Measurements from ENCODE around the gene BSND. TPM values are rescaled to one million over a fixed set of nuclear protein-coding genes. Genes with fewer than 3 reads are reported as not detected.

BSND gene
- polyA plus RNA-seq, 1 of the 3 experiments (the other 2 are of a cell fraction): not detected

GRCh38 chr1:54979327-54979891 lies 19.3 kb upstream of the BSND start:
- H3K9ac ChIP-seq: no peak overlapping the region
- no peak for DNase-seq
- no peaks in the 10 kb centered on the region; the same call in 1 of the 2 replicates for H3K27me3 ChIP-seq (ENCODE audit: insufficient read depth)
- H3K9me3 ChIP-seq: no peaks in the 10 kb centered on the region
- H3K36me3 ChIP-seq (replicated peaks in 1 of 2; ENCODE audit: control insufficient read depth in 1 of 2, insufficient read depth in 2 of 2, low read length in 1 of 2): no peaks in the 10 kb centered on the region
- no peaks in the 10 kb centered on the region for H3K9me2 ChIP-seq
- H3K4me3 ChIP-seq (ENCODE audit: low read depth in 2 of 2, low read length in 1 of 2): no peak overlapping the region
- H3K79me2 ChIP-seq (ENCODE audit: insufficient read depth): no peaks in the 10 kb centered on the region
- no peak overlapping the region for H2AFZ ChIP-seq (ENCODE audit: low read depth)
- WGBS (ENCODE audit: low lambda C conversion rate): 6% methylated on average over 2 of the region's 5 CpGs
- H3K4me2 ChIP-seq: no peak overlapping the region
- H4K20me1 ChIP-seq (ENCODE audit: insufficient read depth): no peaks in the 10 kb centered on the region
- ChIA-PET CTCF (interaction anchor here (0.8 to 5.0 kb wide), 5 partner anchors 15 to 43 kb away, joined by 3 to 42 read pairs (median 18); no protein-coding TSS in a partner anchor), POLR2A (no interaction called here)
- no peak overlapping the region for H3K27ac ChIP-seq (ENCODE audit: low read depth in 2 of 2, low read length in 1 of 2)
- no peaks in the 10 kb centered on the region for H3F3A ChIP-seq (replicated peaks; ENCODE audit: insufficient read depth)
- TF ChIP-seq ELF1 (IDR thresholded peaks at IDR 0.05) (no peak), POLR2AphosphoS5 (IDR thresholded peaks at IDR 0.05; ENCODE audit: low read depth, low read length) (no peak), RAD21 (IDR thresholded peaks at IDR 0.05; ENCODE audit: low read length) (no peak), TEAD4 (IDR thresholded peaks at IDR 0.05; ENCODE audit: borderline replicate concordance, insufficient read depth) (no peak), TAF1 (IDR thresholded peaks at IDR 0.05; ENCODE audit: borderline replicate concordance, low read depth, low read length) (no peak), TCF12 (IDR thresholded peaks at IDR 0.05) (no peak), FOXJ3 (CRISPR knock-in tag; IDR thresholded peaks at IDR 0.05) (no peak), RFX5 (IDR thresholded peaks at IDR 0.05; ENCODE audit: low read length) (no peak), SMC3 (IDR thresholded peaks at IDR 0.05; ENCODE audit: low read depth, low read length) (no peak), GABPA (IDR thresholded peaks at IDR 0.05; ENCODE audit: low read depth) (no peak), YY1 (IDR thresholded peaks at IDR 0.05; ENCODE audit: low read depth) (no peak), RXRA (IDR thresholded peaks at IDR 0.05; ENCODE audit: borderline replicate concordance, low read depth) (no peak), FOXM1 (IDR thresholded peaks at IDR 0.05; ENCODE audit: low read depth) (no peak)
- H3K4me1 ChIP-seq (ENCODE audit: control insufficient read depth in 1 of 2, insufficient read depth in 2 of 2, low read depth in 1 of 2, low read length in 1 of 2): no peaks in the 10 kb centered on the region; a peak in 1 of 4 replicates

- Histone ChIP-seq H3K9me3 (no peaks in the 10 kb centered on the region), H3K27me3 (ENCODE audit: insufficient read depth) (no peaks in the 10 kb centered on the region; the same call in 1 of the 2 replicates), H3K36me3 (replicated peaks in 1 of 2; ENCODE audit: control insufficient read depth in 1 of 2, insufficient read depth in 2 of 2, low read length in 1 of 2) (no peaks in the 10 kb centered on the region), H3K27ac (ENCODE audit: low read depth in 2 of 2, low read length in 1 of 2) (no peak overlapping the region), H3K79me2 (ENCODE audit: insufficient read depth) (no peaks in the 10 kb centered on the region), H3K9me2 (no peaks in the 10 kb centered on the region), H3K4me3 (ENCODE audit: low read depth in 2 of 2, low read length in 1 of 2) (peak overlapping the region in 1 of 2 experiments; percentile 40; a peak in 2 of 4 replicates), H3K4me1 (ENCODE audit: control insufficient read depth in 1 of 2, insufficient read depth in 2 of 2, low read depth in 1 of 2, low read length in 1 of 2) (no peaks in the 10 kb centered on the region; a peak in 1 of 4 replicates), H3K9ac (no peak overlapping the region), H2AFZ (ENCODE audit: low read depth) (no peak overlapping the region), H3K4me2 (peak overlapping the region; percentile 63), H4K20me1 (ENCODE audit: insufficient read depth) (no peaks in the 10 kb centered on the region), H3F3A (replicated peaks; ENCODE audit: insufficient read depth) (no peaks in the 10 kb centered on the region)
- ChIA-PET POLR2A (no interaction called here), CTCF (interaction anchor here (0.7 to 5.0 kb wide), 4 partner anchors 16 to 42 kb away, joined by 3 to 42 read pairs (median 16); no protein-coding TSS in a partner anchor)
- TF ChIP-seq FOXJ3 (CRISPR knock-in tag; IDR thresholded peaks at IDR 0.05) (no peak), POLR2AphosphoS5 (IDR thresholded peaks at IDR 0.05; ENCODE audit: low read depth, low read length) (no peak), USF1 (IDR thresholded peaks at IDR 0.05; ENCODE audit: borderline replicate concordance, low read depth) (no peak), RFX5 (IDR thresholded peaks at IDR 0.05; ENCODE audit: low read length) (no peak), CTCF (IDR thresholded peaks at IDR 0.05) (no peak), ELF1 (IDR thresholded peaks at IDR 0.05) (no peak), TCF12 (IDR thresholded peaks at IDR 0.05) (no peak), TEAD4 (IDR thresholded peaks at IDR 0.05; ENCODE audit: borderline replicate concordance, insufficient read depth) (no peak), SIN3A (IDR thresholded peaks at IDR 0.05; ENCODE audit: borderline replicate concordance, low read depth, low read length) (no peak), SMC3 (IDR thresholded peaks at IDR 0.05; ENCODE audit: low read depth, low read length) (no peak), NFIC (IDR thresholded peaks at IDR 0.05; ENCODE audit: borderline replicate concordance) (no peak), EZH2phosphoT487 (IDR thresholded peaks at IDR 0.05; ENCODE audit: borderline replicate concordance, low read depth) (no peak), MXI1 (IDR thresholded peaks at IDR 0.05; ENCODE audit: low read depth, low read length) (no peak)
- TF ChIP-seq, protein P1, sequence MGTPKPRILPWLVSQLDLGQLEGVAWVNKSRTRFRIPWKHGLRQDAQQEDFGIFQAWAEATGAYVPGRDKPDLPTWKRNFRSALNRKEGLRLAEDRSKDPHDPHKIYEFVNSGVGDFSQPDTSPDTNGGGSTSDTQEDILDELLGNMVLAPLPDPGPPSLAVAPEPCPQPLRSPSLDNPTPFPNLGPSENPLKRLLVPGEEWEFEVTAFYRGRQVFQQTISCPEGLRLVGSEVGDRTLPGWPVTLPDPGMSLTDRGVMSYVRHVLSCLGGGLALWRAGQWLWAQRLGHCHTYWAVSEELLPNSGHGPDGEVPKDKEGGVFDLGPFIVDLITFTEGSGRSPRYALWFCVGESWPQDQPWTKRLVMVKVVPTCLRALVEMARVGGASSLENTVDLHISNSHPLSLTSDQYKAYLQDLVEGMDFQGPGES (IDR thresholded peaks at IDR 0.05; ENCODE audit: low read depth, low read length): no peak
- TF ChIP-seq, protein P2, sequence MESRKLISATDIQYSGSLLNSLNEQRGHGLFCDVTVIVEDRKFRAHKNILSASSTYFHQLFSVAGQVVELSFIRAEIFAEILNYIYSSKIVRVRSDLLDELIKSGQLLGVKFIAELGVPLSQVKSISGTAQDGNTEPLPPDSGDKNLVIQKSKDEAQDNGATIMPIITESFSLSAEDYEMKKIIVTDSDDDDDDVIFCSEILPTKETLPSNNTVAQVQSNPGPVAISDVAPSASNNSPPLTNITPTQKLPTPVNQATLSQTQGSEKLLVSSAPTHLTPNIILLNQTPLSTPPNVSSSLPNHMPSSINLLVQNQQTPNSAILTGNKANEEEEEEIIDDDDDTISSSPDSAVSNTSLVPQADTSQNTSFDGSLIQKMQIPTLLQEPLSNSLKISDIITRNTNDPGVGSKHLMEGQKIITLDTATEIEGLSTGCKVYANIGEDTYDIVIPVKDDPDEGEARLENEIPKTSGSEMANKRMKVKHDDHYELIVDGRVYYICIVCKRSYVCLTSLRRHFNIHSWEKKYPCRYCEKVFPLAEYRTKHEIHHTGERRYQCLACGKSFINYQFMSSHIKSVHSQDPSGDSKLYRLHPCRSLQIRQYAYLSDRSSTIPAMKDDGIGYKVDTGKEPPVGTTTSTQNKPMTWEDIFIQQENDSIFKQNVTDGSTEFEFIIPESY (IDR thresholded peaks at IDR 0.05; ENCODE audit: borderline replicate concordance, low read depth): no peak
- WGBS (ENCODE audit: low lambda C conversion rate): 75% methylated on average over 12 of the region's 25 CpGs
- no peak for DNase-seq
Observed at GRCh38 chr1:54980046-54980527, 18.6 kb upstream of the BSND start.
